ENCODE measurements around the gene KRTAP1-1.

GRCh38 chr17:41010441-41010840 is 30.8 kb downstream of the KRTAP1-1 start:
- no peak for TF ChIP-seq CTCF (conservative IDR thresholded peaks at IDR 0.05; ENCODE audit: low read length)
- TF ChIP-seq EZH2phosphoT487 (IDR thresholded peaks at IDR 0.05; ENCODE audit: borderline replicate concordance), result no peak

Data from Loucy (cell line).